Lower lobe of right lung (tissue), 2 donors: ENCODE results near the gene LRRC61. TPM values are rescaled to one million over a fixed set of nuclear protein-coding genes. Genes with fewer than 3 reads are reported as not detected.
A peak's percentile ranks its signal among the peaks of the same experiment; 100 is the strongest.

ENCODE experiments used
- ATAC-seq, 2 donors: fragments of 200-7000 bp; cut with Tn5 transposase; one replicate each; pipeline ENCODE4 v1.9.1; 2020 to 2022; ENCODE audit warnings: mild to moderate bottlenecking in 2 of 2, moderate library complexity in 2 of 2
- DNase-seq: peaks from one replicate; pipeline ENCODE4 v3.0.0-alpha.2; 2020
- H3K27ac ChIP-seq: fragments of 200-600 bp; one replicate; pipeline ENCODE4 v1.8.0; 2022
- H3K27me3 ChIP-seq: fragments of 200-600 bp; one replicate; pipeline ENCODE4 v1.8.0; 2022; ENCODE audit warnings: low read depth
- H3K36me3 ChIP-seq: fragments of 200-600 bp; one replicate; pipeline ENCODE4 v1.8.0; 2022; ENCODE audit warnings: mild to moderate bottlenecking
- H3K4me1 ChIP-seq: fragments of 200-600 bp; one replicate; pipeline ENCODE4 v1.8.0; 2022
- H3K4me3 ChIP-seq: fragments of 200-600 bp; one replicate; pipeline ENCODE4 v1.8.0; 2022; ENCODE audit warnings: mild to moderate bottlenecking
- H3K9me3 ChIP-seq: fragments of 200-600 bp; one replicate; pipeline ENCODE4 v1.8.0; 2022
- CTCF ChIP-seq: fragments of 200-600 bp; IDR thresholded peaks from one replicate; pipeline ENCODE4 v1.8.0; 2022; ENCODE audit warnings: antibody characterized with exemption, mild to moderate bottlenecking
- intact Hi-C: fragments of 100-400 bp; cut with DNase I; formaldehyde crosslinking; loops from one replicate; pipeline ENCODE4 v1.11.0; 2022
- total RNA-seq: library from RNA; stranded (reverse); fragmentation: NEBNext Ultra II Directional; extraction: Animal tissue kit (Norgen Biotek cat#: 25700); gene quantifications from one replicate; pipeline ENCODE4 v1.2.1, GENCODE V29; 2021
- donor health status: DM: no; HTN: yes; CAD: no; lungs with severe emphysema.

Gene LRRC61
- total RNA-seq, 1 donor from 2014 or later, result 16.2 TPM

DNA sequence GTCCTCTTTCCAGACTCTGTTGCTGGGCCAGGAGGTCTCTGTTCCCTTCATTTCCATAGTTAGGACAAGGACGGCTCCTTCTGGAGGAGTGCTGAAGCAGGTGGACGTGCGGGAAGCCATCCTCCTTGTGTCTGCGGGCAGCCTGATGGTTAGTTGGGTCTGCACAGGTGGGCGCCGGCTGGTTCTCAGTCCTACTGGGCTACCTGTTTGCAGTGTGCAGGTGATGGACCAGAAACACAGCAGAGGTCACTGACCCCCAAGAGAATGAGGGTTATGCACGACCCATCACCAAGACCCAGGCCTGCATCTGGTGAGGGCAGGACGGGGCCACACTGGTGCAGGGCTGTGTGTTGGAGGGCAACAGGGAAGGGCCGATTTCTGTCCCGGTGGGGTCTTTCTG lies 10.5 kb downstream of the LRRC61 start:
- ATAC-seq (no peak), DNase-seq (no peak)
- intact Hi-C loops, result no loop called here
- H3K4me3 ChIP-seq, result no peak overlapping the region
- TF ChIP-seq CTCF, result no peak
- H3K27ac ChIP-seq, result no peak overlapping the region
- peaks cover 28% of the 10 kb centered on the region for H3K36me3 ChIP-seq
- H3K9me3 ChIP-seq, result no peaks in the 10 kb centered on the region
- H3K4me1 ChIP-seq, result peaks cover 14% of the 10 kb centered on the region
- H3K27me3 ChIP-seq, result no peaks in the 10 kb centered on the region

DNA sequence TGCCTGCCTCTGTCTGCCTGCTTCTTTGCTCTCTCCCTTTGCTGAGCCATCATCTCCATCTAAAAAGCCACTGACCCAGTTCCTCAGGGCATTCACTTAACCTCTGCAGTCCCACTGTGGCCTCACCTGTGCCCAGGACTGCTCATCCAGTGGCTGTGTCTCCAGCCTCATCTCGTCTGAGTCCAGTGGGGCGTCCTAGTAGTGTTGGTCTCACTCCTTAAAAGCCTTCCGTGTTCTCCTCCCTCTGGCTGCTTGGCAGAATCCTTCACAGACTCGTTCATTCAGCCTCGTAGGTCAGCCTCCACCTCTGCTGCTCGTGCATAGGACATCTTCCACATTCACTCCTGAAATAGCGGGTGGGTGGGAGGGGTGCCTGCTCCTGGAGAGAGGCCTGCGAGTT lies 11.0 kb downstream of the LRRC61 start:
- Histone ChIP-seq H3K4me3 (no peak overlapping the region), H3K36me3 (peaks cover 29% of the 10 kb centered on the region), H3K27me3 (no peaks in the 10 kb centered on the region), H3K27ac (peak overlapping the region; percentile 62), H3K4me1 (peaks cover 14% of the 10 kb centered on the region), H3K9me3 (no peaks in the 10 kb centered on the region)
- no peak for TF ChIP-seq CTCF
- no peak for DNase-seq
- ATAC-seq, result no peak
- intact Hi-C loops, result no loop called here

- no peak for DNase-seq
- H3K27ac ChIP-seq, result peak overlapping the region; percentile 62
- TF ChIP-seq CTCF, result no peak
- peaks cover 19% of the 10 kb centered on the region for H3K4me1 ChIP-seq
- H3K36me3 ChIP-seq, result peaks cover 17% of the 10 kb centered on the region
- peak; percentile 6 to 28 for ATAC-seq
- peaks cover 3% of the 10 kb centered on the region for H3K27me3 ChIP-seq
- intact Hi-C loops, result no loop called here
- no peaks in the 10 kb centered on the region for H3K9me3 ChIP-seq
- H3K4me3 ChIP-seq, result no peak overlapping the region
Observed at GRCh38 chr7:150335108-150335773, 12.1 kb downstream of the LRRC61 start.

DNA sequence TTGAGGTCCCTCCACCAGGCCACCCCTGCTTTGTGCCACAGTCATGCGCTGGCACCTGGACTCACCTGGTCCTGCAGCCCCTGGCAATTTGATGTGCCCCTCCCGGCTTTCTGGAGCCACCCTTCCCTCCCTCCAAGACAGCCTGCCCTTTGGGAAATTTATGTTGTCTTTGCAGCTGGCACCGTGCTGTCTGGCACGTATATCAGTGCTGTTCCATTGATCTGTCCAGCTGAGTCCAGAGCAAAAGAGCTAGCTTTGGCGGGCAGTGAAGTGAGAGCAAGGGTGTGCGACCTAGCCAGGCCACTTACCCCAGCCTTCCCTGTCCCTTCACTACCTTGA lies 12.6 kb downstream of the LRRC61 start:
- Histone ChIP-seq H3K36me3 (peaks cover 15% of the 10 kb centered on the region), H3K27me3 (peaks cover 7% of the 10 kb centered on the region), H3K9me3 (no peaks in the 10 kb centered on the region), H3K4me3 (no peak overlapping the region), H3K27ac (peak overlapping the region; percentile 62), H3K4me1 (peaks cover 24% of the 10 kb centered on the region)
- DNase-seq (no peak), ATAC-seq (no peak)
- no peak for TF ChIP-seq CTCF
- intact Hi-C loops, result no loop called here

DNA sequence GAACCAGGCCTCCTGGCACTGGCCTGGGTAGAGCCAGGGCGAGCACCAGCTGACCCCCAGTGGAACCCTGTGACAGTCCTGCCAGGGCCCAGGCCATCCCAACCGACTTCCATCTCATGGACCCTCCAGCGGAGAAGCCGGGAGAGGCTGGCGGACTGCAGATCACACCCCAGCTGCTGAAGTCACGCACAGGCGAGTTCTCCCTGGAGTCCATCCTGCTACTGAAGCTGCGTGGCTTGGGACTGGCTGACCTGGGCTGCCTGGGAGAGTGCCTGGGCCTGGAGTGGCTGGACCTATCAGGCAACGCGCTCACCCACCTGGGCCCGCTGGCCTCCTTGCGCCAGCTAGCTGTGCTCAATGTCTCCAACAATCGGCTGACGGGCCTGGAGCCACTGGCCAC lies 13.6 kb downstream of the LRRC61 start:
- H3K4me3 ChIP-seq, result no peak overlapping the region

More for the DNA sequence above, 13.6 kb downstream of the LRRC61 start:
- H3K36me3 ChIP-seq, result peaks cover 15% of the 10 kb centered on the region
- TF ChIP-seq CTCF, result no peak
- intact Hi-C loops, result no loop called here
- peaks cover 14% of the 10 kb centered on the region for H3K27me3 ChIP-seq
- H3K27ac ChIP-seq, result peak overlapping the region; percentile 62
- H3K4me1 ChIP-seq, result peaks cover 30% of the 10 kb centered on the region
- H3K9me3 ChIP-seq, result no peaks in the 10 kb centered on the region
- no peak for ATAC-seq
- no peak for DNase-seq
